Lung microvascular endothelial cell (primary cell): ENCODE data around the gene SPEM3. TPM values are rescaled to one million over a fixed set of nuclear protein-coding genes. Genes with fewer than 3 reads are reported as not detected.
A peak's percentile ranks its signal among the peaks of the same experiment; 100 is the strongest.

Source experiments
- DNase-seq, 2 donors: peaks; one replicate each; pipeline versions ENCODE4 v3.0.0 to v3.0.0-alpha.2; 2010; ENCODE audit warnings: low read depth in 2 of 2
- total RNA-seq: library from RNA; depleted of rRNA; stranded (reverse); fragments of >200 nt; gene quantifications from 2 replicates; pipeline ENCODE4 v1.2.1, GENCODE V29; 2014

The SPEM3 gene
- total RNA-seq, 1 donor from 2014 or later, result not detected

GRCh38 chr17:7403977-7404736 is 24.5 kb upstream of the SPEM3 start, which contains the start of gene TMEM256:
Gene TMEM256, minus strand, starts transcription at chr17:7404097. Its CDS starts 13 bp downstream, at chr17:7404084.
- peak; percentile 100 for DNase-seq

- DNase-seq, result peak in 1 of 2 donors; percentile 19
These were observed 23.8 kb upstream of the SPEM3 start for GRCh38 chr17:7404737-7405349.

GRCh38 chr17:7405350-7406234 is 23.1 kb upstream of the SPEM3 start:
- no peak for DNase-seq

- no peak for DNase-seq
These were observed 22.3 kb upstream of the SPEM3 start for GRCh38 chr17:7406235-7406825.

DNA sequence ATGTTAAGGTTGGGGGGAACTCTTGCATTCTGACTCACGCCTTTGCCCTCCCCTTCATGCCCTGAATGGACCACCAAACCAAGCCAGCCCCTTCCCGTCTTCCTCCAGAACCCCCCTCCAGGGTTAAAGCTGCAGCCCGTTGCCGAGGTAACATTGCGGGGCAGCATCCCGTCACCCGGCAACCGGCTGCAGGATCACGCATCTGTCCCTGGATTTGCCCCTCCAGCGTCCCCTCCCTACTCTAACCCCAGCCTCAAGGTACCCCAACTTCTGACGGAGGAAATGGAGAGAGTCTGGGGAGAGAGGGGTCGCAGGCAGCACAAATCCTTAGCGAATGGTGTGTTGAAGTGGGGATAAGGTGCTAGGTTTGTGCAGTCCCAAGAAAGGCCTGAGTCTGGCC is 21.6 kb upstream of the SPEM3 start:
- no peak for DNase-seq

GRCh38 chr17:7407485-7408251 is 21.0 kb upstream of the SPEM3 start, which contains the start of gene NLGN2:
Gene NLGN2, plus strand, starts transcription at chr17:7407845. Its CDS starts 411 bp downstream, at chr17:7408256.
- no peak for DNase-seq

GRCh38 chr17:7408252-7408727 is 20.4 kb upstream of the SPEM3 start:
- no peak for DNase-seq

DNA sequence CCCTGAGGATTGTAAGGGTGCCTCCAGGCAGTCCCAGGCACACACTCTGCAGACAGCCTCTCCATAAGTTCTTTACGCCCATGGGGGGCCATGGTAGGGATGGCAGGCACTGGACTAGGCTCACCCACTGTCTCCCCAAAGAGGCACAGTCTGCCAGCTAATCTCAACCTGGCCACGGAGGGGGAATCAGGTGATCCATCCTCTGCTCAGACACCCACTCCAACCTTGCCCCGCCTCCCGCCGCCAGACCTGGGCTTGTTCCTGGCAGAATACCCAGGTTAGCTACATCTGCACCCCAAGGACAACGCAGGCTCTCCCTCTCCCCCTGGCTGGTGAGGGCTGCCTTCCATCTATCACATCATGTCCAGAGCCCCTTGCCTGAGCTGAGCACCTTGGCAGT is 19.8 kb upstream of the SPEM3 start:
- no peak for DNase-seq

GRCh38 chr17:7409716-7410115 is 18.9 kb upstream of the SPEM3 start:
- no peak for DNase-seq

- DNase-seq, result no peak
These were observed 17.8 kb upstream of the SPEM3 start for GRCh38 chr17:7410634-7411426.

- DNase-seq, result no peak
These were observed 17.3 kb upstream of the SPEM3 start for GRCh38 chr17:7411427-7411750.

- DNase-seq, result no peak
These were observed 15.2 kb upstream of the SPEM3 start for GRCh38 chr17:7413346-7413985.

DNA sequence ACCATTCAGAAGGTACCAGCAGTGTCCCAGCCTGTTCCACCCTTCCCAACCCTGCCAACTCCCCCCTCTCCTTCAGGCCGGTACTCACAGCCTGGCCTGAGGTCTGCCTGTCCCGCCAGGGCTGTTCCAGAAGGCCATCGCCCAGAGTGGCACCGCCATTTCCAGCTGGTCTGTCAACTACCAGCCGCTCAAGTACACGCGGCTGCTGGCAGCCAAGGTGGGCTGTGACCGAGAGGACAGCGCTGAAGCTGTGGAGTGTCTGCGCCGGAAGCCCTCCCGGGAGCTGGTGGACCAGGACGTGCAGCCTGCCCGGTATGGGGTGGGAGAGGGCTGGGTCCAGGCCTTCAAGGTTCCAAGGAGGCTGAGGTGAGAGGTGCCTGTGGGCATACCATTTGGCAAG is 13.8 kb upstream of the SPEM3 start:
- DNase-seq, result no peak

DNA sequence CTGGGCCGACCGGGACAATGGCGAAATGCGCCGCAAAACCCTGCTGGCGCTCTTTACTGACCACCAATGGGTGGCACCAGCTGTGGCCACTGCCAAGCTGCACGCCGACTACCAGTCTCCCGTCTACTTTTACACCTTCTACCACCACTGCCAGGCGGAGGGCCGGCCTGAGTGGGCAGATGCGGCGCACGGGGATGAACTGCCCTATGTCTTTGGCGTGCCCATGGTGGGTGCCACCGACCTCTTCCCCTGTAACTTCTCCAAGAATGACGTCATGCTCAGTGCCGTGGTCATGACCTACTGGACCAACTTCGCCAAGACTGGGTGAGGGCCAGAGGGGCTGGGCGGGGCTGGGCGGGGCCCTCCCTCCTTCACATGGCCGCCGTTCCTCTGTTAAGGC is 12.9 kb upstream of the SPEM3 start:
- no peak for DNase-seq

DNA sequence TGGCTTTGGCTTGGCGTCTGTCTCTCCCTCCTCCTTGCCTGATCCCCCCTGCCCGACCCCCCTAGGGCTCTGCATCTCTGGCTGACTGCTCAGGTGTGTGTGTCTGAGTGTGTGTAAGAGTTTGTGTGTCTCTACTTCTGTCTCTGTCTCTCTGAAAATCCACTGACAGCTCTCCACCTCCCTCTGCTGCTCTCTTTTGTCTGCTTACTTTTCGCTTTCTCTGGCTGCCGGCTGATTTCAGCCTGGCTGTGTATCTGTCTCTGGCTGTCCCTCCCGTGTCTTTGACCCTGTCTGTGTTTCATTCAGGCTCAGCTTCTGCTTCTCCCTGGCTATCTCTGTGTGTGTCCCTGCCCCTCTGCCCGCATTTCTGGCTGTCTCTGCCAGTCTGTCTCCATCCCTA is 12.3 kb upstream of the SPEM3 start:
- DNase-seq, result no peak

DNA sequence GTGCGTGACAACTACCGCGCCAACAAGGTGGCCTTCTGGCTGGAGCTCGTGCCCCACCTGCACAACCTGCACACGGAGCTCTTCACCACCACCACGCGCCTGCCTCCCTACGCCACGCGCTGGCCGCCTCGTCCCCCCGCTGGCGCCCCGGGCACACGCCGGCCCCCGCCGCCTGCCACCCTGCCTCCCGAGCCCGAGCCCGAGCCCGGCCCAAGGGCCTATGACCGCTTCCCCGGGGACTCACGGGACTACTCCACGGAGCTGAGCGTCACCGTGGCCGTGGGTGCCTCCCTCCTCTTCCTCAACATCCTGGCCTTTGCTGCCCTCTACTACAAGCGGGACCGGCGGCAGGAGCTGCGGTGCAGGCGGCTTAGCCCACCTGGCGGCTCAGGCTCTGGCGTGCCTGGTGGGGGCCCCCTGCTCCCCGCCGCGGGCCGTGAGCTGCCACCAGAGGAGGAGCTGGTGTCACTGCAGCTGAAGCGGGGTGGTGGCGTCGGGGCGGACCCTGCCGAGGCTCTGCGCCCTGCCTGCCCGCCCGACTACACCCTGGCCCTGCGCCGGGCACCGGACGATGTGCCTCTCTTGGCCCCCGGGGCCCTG is 11.5 kb upstream of the SPEM3 start:
- DNase-seq, result no peak

DNA sequence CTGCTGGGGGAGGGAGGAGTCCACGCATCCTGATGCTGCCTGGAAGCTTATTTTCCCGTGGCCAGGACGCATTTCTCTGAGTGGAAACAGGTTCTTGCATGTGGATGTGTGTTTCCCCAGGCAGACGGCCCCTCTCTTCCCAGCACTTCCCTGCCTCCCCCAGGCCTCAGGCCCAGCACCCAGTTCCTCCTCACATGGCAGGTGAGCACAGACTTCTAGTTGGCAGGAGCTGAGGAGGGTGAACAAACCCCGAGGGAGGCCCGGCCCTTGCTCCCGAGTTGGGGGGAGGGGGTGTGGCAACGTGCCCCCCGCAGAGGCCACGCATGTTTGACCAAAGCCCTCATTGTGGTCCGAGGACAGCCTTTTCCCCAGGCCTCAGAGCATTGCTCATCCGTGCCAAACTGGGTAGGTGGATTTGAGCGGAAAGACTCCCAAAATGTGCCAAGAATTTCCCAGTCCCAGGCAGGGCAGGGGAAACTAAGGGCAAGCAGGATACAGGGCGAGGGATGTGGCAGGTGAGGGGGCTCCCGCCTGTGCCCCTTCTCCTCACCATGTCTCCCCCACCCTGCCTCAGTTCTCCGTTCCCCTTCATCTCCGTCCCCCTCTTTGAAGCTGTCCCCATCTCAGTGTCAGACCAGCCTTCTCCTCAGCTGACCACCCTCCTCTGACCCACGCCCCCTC is 10.0 kb upstream of the SPEM3 start:
- DNase-seq, result no peak

- no peak for DNase-seq
These were observed 8.6 kb upstream of the SPEM3 start, which contains the start of gene SPEM1 for GRCh38 chr17:7419819-7420610. Gene SPEM1, plus strand, starts transcription at chr17:7420324. Its CDS starts 61 bp downstream, at chr17:7420385.
